Ishikawa (cell line): ENCODE data around the gene CHST9.

ENCODE experiments used
- CEBPB ChIP-seq: IDR thresholded peaks from 2 replicates; pipeline ENCODE4 v1.6.1; 2012
- EGR1 ChIP-seq: IDR thresholded peaks from 2 replicates; pipeline ENCODE4 v1.6.1; 2012
- EP300 ChIP-seq: IDR thresholded peaks from 2 replicates; pipeline ENCODE4 v1.6.1; 2012; ENCODE audit warnings: borderline replicate concordance
- NFIC ChIP-seq: IDR thresholded peaks from 2 replicates; pipeline ENCODE4 v1.6.1; 2012
- RAD21 ChIP-seq: IDR thresholded peaks from 2 replicates; pipeline ENCODE4 v1.6.1; 2012; ENCODE audit warnings: low read depth
- REST ChIP-seq: IDR thresholded peaks from 2 replicates; pipeline ENCODE4 v1.6.1; 2012; ENCODE audit warnings: low read depth, mild to moderate bottlenecking
- TAF1 ChIP-seq: IDR thresholded peaks from 2 replicates; pipeline ENCODE4 v1.6.1; 2012; ENCODE audit warnings: low read depth, mild to moderate bottlenecking
- TCF12 ChIP-seq: IDR thresholded peaks from 2 replicates; pipeline ENCODE4 v1.6.1; 2012; ENCODE audit warnings: low read depth
- TEAD4 ChIP-seq: IDR thresholded peaks from 2 replicates; pipeline ENCODE4 v1.6.1; 2012
- YY1 ChIP-seq: IDR thresholded peaks from 2 replicates; pipeline ENCODE4 v1.6.1; 2012; ENCODE audit warnings: low read depth
- ZBTB7A ChIP-seq: IDR thresholded peaks from 2 replicates; pipeline ENCODE4 v1.6.1; 2012; ENCODE audit warnings: low read depth

- TF ChIP-seq ZBTB7A (no peak), TEAD4 (no peak), RAD21 (no peak), EP300 (no peak), TAF1 (no peak), CEBPB (no peak), NFIC (no peak), REST (no peak), EGR1 (no peak), TCF12 (no peak), YY1 (no peak)
Measured at GRCh38 chr18:26989842-26990241, 195.3 kb downstream of the CHST9 start.
